SHP77 (cell line): ENCODE results near the gene PLEKHA6.

ENCODE experiments used
- DNase-seq, 2 experiments: peaks; one replicate each; lab custom pipeline; 2025; lab: John Stamatoyannopoulos, UW

The PLEKHA6 gene

DNA sequence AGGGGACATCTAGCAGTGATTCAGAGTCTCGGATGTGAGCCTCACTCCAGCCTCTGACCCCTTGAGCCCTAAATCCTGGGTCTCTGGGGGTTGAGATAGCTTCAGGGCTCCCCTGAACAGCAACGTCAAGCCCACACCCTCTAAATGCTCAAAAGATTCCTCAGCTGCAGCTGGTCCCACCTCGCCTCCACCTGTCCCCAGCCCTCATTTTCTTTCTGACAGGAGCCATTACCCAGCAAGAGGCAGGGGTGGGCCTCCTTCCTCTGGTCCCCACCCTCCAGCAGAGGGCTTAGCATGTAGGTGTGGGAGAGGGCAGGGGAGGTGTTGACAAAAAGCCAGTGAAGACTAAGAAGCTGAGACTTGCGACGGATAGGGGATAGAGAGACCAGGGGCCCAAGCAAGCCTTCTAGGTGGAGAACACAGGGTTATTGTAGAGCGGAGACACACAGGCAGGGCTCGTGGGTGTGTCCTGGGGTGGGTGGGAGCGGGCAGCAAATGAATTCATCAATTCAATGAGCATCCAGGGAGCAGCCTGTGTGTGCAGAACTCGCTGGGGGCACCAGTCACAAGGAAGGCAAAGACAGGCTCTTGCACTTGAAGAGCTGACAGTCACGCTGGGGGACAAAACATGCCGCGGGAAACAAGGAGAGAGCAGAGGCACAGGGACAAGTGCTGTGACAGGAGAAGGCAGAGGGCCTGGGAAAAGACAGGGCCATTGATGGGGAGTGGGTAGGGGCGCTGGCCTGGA lies 97.0 kb downstream of the PLEKHA6 start:
- DNase-seq, result no peak

DNA sequence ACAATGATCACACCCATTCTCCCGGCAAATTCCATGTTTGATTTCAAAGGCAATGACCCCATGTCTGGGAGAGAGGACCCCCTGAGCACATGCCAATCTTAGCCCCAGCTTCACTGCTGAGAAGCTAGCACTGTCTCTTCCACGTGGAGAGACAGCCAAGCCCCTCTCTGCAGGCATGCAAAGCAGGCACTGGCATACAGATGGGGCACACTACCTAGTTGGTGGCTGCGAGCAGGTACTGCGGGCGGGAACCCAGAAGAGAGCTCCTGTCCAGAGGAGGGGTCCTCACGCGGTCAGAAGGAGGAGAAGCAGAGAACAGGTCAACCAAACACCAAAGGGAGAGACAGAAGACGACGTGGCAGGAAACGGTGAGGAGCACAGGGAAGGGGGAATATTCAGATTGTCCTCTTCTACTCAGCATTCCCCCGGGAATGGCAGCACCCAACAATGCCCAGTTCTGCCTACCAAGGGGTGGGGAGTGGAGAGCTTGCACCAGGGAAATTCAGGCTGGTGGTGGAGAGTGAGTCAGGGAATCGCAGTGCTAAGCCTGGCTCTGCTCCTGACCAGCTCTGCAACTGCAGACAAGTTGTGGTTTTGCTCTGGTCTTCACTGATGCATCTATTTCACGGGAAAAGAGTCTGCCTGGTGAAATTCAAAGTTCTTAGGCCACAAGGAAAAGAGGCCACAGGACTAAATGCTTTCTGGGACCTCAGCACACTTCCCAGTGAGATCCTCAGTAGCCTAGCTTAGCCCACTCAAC lies 97.8 kb downstream of the PLEKHA6 start:
- no peak for DNase-seq

DNA sequence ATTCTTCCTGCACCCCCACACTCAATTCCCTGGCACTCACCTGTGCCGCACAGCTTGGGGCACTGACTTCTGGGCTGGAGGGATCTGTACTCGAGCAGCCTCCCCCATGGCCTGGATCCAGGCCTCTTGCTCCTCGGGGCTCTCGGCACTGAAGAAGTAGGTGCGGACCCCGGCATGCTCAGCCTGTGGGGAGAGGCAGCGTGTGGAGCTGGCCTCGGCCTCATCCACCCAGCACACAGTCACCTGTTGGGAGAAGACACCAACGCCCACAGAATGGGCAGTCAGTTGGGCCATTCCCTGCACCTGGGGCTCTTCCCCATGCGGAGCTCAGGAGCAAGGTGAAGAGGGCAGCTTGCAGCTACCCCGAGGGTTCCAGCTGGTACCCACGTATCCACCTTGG lies 98.5 kb downstream of the PLEKHA6 start:
- no peak for DNase-seq

DNA sequence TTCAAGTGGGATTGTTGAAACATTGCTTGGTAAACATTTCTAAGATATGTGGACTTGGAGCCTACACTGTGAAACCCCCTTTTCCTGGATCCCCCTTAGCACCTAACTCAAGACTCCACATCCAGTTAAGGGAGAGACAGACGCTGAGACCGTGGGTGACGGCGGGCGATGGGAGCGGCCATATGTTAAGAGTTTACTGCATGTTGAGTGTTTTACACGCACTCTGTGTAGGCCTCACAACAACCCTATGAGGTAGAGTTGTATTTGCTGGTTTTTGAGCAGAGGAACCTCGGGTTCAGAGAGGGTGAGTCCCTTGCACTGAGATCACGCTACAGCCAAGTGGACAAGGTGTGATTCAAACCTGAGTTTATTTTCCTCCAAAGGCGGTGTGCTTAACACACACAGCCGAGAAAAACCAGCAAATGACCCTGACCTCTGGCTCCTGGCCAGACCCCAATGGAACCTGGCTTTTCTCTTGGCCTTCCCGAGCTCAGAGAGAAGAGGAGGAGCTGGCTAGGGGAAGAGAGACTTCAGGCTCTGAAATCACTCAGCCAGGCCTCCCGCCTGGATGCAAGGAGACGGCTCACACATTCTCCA lies 99.0 kb downstream of the PLEKHA6 start:
- DNase-seq, result no peak

DNA sequence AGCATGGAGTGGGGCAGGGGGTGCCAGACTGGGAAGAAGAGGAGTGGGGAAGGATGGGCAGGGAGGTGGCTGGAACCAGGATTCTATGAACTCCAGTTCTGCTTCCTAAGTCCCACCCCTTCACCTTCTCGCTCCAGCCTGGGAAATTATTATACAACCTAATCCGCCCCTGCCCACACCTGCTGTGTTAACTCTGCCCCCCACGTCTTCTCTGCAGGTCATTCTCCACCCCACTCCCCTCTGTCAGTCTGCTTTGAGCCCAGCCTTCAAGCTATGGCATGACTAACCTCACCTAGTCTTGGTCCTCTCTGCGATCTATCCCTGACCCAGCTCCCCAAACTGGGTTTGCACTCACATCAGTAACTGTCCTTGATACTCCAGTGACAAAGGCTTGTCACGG lies 99.9 kb downstream of the PLEKHA6 start:
- no peak for DNase-seq

DNA sequence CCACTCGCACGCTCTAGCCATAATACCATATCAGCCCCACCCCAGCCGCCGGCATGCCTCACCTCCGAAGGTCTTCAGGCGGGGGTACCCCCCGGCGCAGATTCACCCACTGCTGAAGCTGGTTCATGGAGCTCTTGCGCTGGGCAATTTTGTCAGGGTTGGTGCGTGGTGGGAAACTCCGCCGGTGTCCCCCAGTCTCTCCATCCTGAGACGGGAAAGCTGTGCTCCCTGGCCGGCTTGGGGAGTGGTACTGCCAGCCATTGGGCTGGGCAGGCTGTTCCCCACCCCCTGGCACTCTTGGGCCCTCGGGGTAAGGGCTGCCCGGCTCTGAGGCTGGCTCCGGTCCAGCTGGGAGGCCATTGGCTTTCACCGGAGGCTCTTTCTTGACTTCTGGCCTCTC lies 100.5 kb downstream of the PLEKHA6 start:
- DNase-seq, result no peak

DNA sequence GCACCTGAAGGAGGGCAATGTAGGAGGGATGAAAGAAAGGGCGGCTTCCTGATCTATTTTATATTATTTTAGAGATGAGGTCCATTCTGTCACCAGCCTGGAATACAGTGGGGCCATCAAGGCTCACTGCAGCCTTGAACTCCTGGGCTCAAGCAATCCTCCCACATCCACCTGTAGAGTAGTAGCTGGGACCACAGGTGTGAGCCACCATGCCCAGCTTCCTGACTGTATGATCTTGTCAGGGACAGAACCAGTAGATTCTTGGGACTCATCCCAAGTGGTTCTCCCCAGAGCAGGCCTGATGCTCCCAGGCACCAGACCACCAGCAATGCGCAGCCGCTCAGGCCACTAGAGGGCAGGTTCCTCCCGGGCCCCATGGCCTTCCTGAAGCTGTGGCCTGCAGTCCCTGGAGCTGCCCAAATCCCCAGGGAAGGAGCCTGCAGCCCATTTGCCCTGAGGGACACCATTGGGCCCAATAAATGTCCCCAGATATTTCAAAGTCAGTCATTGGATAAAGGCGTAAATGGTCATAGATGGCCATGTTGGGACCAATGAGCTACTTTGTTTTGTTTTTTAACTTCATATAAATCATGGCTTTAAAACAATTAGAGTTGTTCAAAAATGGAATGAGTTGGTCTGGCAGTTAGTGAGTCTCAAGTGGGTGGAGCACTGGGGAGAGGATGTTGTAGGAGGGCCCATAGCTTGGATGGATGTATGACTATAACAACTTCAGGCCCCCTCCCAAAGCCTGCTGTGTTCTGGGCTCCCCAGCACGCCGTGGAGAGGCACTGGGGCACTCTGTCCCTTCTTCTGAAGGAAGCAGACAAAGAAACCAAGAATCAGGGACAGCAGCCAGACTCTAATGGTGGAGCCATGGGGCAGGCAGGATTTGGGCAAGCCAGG lies 101.3 kb downstream of the PLEKHA6 start:
- DNase-seq, result peak; percentile 41 to 43

DNA sequence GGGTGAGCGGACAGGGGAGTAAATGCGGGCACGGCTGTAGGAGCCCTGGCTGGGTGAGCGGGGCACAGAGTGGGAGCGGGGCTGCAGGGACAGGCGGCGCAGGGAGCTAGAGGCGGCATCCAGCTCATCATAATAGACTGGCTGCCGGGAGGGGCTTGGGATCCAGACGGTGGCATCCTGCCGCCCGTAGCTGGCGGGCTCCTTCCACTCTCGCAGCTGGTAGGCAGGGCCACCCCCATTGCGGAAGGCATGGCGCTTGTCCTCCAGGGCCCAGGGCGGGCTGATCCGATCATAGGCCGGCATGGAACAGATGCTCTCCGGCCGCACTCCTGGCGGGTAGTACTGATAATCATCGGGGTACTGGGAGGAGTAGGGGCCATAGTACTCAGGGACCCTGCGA lies 102.3 kb downstream of the PLEKHA6 start:
- no peak for DNase-seq

DNA sequence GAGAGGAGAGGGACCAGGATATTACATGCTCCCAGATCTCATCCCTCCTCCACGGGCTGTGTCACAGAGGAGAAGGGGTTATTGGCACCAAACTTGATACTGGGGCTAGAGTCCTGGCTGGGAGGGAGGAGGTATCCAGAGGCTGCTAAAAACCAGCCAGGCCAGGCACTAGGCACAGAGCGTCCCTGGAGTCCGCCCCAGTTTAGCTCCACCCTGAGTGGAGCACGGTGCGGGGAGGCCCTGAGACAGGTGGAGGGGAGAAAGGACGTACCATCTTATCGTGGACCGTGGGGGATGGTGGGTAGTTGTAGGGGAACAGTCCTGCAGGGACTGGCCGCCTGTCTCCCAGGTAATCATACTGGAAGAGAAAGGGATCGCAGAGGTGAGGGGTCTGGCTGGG lies 103.2 kb downstream of the PLEKHA6 start:
- DNase-seq, result no peak

DNA sequence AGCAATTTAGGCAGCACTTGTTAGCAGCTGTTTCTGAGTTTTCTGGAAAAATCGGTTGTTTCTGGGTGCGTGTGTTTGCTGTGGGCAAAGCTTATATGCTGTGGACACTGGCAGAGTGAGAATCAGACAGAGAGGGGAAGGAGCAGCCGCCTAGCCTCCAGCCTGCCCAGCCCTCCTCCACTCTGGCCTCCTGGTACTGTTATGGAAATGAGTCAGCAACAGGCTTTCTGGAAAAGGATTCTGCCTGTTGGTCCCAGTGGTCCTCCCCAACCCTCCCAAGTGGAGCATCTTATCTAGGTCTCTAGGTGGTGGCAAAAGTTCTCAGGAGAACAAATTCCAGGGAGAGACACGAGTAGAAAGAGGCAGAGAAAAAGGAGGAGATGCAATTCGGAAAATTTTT lies 103.8 kb downstream of the PLEKHA6 start:
- no peak for DNase-seq

DNA sequence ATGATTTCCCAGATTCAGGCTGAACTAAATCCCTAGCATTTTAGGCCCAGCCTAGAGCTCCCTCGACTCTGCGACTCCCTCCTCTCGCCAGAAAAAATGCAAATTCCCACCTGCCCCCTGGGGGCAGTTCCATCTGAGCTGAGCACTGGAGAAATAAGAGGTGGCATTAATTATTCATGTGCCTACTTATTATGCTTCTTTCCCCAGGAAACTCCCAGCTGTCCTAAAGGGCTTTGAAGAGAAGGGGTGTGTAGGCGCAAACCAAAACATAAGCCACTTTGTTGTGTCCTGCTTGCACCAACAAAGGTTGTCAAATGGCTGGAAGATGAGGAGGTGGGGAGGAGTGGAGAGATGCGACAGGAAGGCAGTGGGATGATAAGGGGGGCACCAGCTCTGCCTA lies 104.5 kb downstream of the PLEKHA6 start:
- no peak for DNase-seq

DNA sequence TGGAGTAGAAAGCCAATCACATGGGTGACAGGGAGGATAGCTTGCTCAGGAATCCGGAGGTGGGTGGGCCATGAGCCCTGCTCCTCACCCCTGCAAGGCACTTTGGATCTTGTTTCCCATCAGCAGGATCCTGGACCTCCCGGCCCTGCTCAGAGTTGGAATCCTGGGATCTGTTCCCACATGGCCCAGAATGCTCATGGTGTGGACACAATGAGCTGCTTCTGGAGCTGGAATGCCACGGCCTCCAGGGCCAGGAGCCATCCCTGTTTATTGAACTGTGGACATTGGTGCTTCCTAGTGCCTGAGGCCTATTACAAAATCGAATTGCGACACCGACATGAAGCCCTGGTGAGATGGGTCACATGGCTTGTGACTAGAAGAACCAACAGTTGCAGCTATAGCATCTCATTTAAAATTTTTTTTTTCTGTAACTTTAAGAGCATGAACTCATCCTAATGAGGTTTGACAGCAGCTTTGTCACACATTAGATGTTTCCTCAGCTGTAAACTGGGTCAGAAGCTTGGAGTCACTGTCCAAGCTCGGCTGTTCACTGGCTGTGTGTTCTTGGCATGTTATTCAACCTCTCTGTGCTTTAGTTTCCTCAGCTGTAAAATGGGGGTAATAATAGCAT lies 105.6 kb downstream of the PLEKHA6 start:
- DNase-seq, result no peak

DNA sequence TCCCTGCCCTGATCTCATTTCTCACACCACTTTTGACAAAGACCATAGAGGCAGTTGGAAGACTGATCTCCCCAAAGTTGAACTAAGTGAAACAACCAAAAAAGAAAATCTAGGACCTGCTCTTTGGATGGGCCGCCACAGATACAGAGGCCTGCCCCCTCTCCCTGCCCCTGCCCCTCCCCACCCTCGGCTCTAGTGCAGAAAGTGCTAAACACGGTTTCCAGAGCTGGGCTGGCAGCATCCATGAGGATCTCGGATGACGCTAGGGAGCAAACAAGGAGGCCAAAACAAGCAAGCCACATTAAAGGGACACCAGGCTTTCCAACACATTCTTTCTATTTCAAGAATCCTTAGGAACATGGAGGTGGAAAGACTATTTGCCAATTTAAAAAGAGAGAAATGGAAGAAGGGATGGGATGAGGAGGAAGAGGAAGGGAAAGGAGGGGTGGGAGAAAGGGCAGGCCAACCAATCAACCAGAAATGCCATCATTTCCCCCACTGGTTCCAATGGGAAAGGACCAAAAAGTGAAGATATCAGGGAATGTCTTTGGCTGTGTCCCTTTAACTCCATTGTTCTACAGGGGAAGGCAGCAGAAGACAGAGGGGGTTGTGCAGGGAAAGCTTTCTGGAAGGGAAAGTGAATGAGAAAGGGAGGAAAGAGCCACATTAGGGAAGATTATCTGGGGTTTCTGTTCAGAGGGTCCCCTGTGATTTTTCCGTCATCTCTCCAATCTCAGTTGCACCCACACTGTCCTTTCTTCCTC lies 107.6 kb downstream of the PLEKHA6 start:
- DNase-seq, result no peak

DNA sequence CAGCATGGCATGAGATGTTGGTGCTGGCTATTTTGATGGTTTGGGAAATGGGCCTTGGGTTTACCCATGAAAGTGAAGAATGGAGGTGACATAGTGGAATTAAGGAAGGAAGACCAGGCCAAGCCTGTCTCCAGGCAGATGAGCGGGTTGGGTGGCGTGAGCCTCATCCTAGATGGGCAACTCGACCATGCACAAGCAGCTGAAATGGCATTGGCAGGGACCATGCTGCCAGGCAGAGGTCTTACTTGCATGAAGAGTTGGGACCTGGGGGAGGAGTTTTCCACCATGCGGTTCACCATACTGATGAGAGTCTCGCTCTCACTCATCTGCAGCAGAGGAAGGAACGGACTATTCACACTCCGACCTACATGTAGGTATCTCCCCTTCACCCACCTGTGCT lies 108.4 kb downstream of the PLEKHA6 start:
- no peak for DNase-seq

DNA sequence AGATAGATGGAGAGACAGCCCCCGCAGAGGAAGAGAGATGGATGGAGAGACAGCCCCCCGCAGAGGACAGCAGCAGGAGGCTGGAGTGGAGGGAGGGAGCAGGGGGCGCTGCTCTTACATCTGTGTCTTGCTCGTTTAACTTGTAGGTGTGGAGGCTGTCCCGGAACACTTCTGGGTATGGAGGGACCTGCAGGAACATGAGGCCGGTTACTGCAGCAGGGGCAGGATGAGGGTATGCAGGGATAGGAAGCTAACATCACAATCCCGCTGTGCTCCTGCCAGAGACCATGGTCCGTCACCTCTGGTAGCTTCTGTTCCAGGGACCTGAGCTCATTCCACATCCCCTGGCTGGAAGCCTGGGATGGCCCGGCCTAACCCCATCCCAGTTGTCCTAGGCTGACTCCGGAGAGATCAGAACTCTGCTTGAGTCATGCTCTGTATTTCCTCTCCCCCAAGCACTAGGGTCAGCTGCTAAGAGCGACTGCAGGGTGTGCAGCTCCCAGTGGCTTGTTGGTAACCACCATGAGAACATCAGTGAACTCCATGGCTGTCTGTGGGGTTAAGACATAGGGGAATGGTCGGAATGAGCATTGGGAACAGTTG lies 109.2 kb downstream of the PLEKHA6 start:
- DNase-seq, result no peak

DNA sequence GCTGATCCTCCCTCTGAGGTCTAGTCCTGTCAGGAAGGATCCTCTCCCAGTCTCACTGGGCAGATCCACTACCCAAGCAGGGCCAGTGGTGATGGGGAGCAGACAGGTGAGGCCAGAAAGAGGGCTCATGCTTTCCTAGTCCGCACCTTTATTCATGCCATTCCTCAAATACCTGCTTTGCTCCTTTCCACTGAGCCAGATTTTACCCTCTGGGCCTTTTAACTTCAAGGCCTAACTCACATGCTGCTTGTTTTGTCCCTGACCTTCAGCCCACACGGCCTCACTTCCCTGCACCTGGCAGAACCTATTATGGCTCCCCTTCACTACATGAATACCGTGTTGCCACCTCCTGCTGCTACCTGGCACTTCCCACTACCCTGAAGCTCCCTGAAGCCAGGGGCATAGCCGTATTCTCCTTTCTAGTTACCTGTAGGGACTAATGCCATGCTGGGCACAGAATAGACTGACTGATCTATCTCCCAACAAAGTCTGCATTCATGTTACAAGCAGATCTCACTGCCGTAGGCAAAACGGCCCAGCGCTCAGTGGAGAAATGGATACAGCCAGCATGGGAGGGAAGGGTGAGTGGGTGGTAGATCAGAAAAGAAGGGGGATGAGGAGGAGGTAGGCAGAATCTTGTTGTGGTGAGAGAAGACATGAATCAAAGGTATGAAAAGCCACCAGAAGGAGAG lies 109.8 kb downstream of the PLEKHA6 start:
- DNase-seq, result no peak

DNA sequence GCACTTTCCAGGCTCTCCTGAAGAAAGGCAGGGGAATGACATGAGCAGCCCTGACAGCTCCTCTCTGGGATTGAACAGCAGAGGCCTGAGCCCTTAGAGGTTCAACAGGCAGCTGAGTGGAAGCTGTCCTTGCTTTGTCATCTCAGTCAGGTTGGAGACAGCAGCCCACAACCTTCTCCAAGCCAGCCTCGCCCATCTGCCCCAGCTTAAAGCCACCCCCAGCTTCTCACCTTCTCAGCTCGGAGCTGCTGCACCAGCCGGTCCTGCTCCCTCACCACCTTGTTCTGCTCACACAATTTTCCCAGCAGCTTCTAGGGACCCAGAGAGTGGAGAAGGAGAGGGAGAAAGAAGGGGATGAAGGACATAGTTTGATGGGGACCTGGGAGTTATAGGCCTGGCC lies 110.8 kb downstream of the PLEKHA6 start:
- no peak for DNase-seq

DNA sequence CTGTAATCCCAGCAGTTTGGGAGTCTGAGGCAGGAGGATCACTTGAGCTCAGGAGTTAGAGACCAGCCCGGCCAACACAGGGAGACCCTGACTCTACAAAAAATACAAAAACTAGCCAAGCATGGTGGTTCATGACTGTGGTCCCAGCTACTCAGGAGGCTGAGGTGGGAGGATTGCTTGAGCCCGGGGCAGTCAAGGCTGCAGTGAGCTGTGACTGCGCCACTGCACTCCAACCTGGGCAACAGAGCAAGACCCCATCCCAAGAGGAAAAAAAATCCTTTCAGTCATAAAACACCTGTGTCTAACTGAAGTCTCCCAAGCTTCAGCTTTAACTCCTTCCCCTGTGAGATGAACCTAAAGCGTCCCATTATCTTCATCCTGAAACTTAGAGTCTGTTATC lies 112.9 kb downstream of the PLEKHA6 start:
- DNase-seq, result no peak

DNA sequence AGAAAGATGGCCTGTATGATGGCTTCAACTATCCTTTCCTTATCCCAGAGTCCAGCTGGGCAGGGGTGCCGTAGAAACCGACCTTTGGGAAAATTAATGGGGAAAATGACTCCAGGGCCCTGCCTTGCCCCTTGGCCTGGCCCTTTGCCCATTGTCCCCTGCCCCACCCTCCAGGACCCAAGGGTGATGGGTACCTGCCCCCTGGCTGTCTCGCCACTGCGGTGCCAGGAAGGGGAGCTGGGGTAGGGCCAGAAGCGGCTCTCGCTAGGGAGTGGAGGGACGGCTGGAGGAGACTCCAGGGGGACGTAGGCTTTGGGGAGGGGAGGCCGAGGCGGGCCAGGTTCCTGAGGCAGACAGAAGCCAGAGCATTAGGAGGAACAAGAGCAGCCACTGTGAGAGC lies 116.8 kb downstream of the PLEKHA6 start:
- DNase-seq, result no peak

DNA sequence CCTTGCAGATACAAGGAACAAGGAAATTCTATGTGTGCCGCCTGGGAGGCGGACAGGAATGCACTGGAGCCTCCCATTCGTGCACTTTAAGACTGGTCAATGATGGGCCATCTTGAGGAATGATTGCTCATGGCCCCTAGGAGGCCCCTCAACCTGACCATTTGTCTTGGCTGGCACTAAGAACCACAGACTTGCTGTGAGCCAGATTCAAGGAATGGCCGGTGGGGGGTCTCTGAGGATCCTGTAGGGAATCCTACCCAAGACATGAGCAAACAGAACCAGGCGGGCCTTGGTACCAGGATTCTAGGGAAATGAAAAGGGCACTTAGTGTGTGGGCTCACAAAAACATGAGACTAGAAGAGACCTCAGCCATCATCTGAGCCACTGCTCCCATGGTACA lies 117.8 kb downstream of the PLEKHA6 start:
- DNase-seq, result no peak
